ENCODE results near the gene TCF7L1. TPM values are rescaled to one million over a fixed set of nuclear protein-coding genes. Genes with fewer than 3 reads are reported as not detected.
A peak's percentile ranks its signal among the peaks of the same experiment; 100 is the strongest.

The TCF7L1 gene
- total RNA-seq (10 to 100 TPM in 3 of 10 donors, 1 to 10 TPM in 7; 4.5 to 10.9 (median 6.3) TPM), polyA plus RNA-seq (1 to 10 TPM; 4.7 to 8.9 TPM)
- long read RNA-seq, donor 1, partial matches to known transcripts = 0 of 2 reads
- long read RNA-seq, donor 1, other reads (novel, unspliced or antisense) = 2 of 2 reads
- long read RNA-seq, donor 2, partial matches to known transcripts = 2 of 10 reads
- long read RNA-seq, donor 2, other reads (novel, unspliced or antisense) = 4 of 10 reads
- long read RNA-seq, donor 3, partial matches to known transcripts = 1 of 2 reads
- long read RNA-seq, donor 3, other reads (novel, unspliced or antisense) = 1 of 2 reads

DNA sequence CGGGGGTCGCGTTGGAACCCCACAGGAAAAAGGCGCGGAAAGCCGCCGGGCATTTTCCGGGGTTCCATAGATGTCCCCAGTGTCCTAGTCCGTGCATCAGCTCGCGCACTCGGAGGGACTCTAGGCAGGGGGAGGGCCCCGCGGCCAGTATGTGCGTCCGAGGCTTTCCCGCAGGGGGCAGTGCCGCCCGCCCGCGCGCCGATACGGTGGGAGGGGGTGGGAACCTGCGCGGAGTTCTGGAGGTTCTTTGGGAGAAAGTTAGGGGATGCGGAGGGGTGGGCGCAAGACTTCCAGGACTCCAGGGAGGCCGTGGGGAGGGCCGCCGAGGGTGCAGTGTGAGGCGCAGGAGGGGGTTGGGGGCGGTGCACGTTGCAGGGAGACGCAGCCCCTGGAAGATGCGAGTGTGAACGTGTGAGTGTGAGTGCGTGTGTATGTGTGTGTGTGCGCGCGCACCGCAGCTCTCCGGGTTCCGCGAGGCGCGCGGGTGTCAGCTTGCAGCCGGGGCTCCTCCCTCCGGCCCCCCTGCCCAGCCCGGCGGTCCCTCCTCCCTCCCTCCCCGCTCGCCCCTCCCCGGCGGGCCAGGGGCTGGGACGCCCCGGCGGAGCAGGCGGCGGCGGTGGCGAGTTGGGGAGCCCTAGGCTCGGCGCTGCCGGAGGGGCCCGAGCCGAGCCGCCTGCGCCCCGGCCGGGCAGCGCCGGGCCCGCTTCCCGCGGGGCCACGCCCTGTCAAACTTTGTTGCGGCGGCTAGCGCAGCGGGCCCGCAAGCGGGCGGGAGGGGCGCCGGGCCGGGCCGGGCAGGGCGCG lies at the start of gene TCF7L1:
TSS of gene TCF7L1 (plus strand) at position 559 of the 804 bp plus-strand sequence. CDS start 293 bp downstream, outside the sequence.
- intact Hi-C loops (cut with DNase I) = loop anchor here (1.0 to 5.0 kb wide), 7 partner anchors 66 to 154 kb away; no protein-coding TSS in a partner anchor
- no peaks in the 10 kb centered on the region for H3K9me3 ChIP-seq
- peaks cover 0 to 47% (median 40%) of the 10 kb centered on the region in 9 donors for H3K4me1 ChIP-seq
- peak; percentile 86 for DNase-seq
- 1% methylated on average over 45 to 85 of the region's 91 CpGs for WGBS, 2 donors
- H3K36me3 ChIP-seq = no peaks in the 10 kb centered on the region
- peak within 1 kb of the TSS; percentile 70 to 97 (median 80) for H3K4me3 ChIP-seq
- H3K27ac ChIP-seq = peak within 1 kb of the TSS; percentile 33 to 90 (median 84)
- ATAC-seq = peak; percentile 93 to 97 (median 96)
- peaks cover 0 to 54% (median 0%) of the 10 kb centered on the region in 7 donors for H3K27me3 ChIP-seq
- peak; percentile 82 to 96 (median 90) for TF ChIP-seq CTCF (IDR thresholded peaks at IDR 0.05)

GRCh38 chr2:85085563-85085962 lies 47.6 kb upstream of the TCF7L1 start:
- no peaks in the 10 kb centered on the region for H3K36me3 ChIP-seq
- 82 to 88% methylated on average over 3 of the region's 3 CpGs for WGBS, 2 donors
- DNase-seq = no peak
- intact Hi-C loops (cut with DNase I) = no loop called here
- no peak overlapping the region for H3K27ac ChIP-seq
- TF ChIP-seq CTCF (IDR thresholded peaks at IDR 0.05) = no peak
- H3K9me3 ChIP-seq = peaks cover 0 to 22% (median 7%) of the 10 kb centered on the region in 11 donors
- peaks cover 0 to 10% (median 0%) of the 10 kb centered on the region in 7 donors for H3K27me3 ChIP-seq
- ATAC-seq = no peak
- H3K4me1 ChIP-seq = peaks cover 0 to 9% (median 0%) of the 10 kb centered on the region in 9 donors
- no peak overlapping the region for H3K4me3 ChIP-seq

DNA sequence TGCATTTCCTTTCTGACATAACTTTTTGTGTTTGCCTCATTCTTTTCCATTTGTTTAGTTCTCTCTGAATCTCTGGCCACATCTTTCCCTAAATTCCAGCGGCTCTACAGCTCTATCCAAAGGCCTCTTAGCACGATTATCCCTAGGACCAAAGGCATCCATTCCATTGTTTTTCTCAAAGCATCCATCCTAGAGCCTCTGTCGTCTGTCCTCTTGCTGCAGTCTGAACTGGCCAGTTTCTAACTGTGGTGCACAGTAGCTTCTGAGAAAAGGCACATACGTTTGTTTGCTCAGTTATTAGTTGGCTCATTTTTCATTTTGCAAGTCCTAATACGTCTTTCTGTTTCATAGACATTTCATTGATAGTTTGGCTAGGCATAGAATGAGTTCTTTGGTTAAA lies 45.7 kb upstream of the TCF7L1 start:
- Histone ChIP-seq H3K4me1 (peaks cover 0 to 9% (median 0%) of the 10 kb centered on the region in 9 donors), H3K27me3 (peaks cover 0 to 10% (median 0%) of the 10 kb centered on the region in 7 donors), H3K9me3 (peaks cover 0 to 16% (median 0%) of the 10 kb centered on the region in 11 donors), H3K27ac (no peak overlapping the region), H3K4me3 (no peak overlapping the region), H3K36me3 (no peaks in the 10 kb centered on the region)
- DNase-seq (no peak), ATAC-seq (no peak)
- whole genome bisulfite sequencing, 2 donors = 86 to 87% methylated on average over 5 of the region's 5 CpGs
- TF ChIP-seq CTCF (IDR thresholded peaks at IDR 0.05) = no peak
- intact Hi-C loops (cut with DNase I) = no loop called here

DNA sequence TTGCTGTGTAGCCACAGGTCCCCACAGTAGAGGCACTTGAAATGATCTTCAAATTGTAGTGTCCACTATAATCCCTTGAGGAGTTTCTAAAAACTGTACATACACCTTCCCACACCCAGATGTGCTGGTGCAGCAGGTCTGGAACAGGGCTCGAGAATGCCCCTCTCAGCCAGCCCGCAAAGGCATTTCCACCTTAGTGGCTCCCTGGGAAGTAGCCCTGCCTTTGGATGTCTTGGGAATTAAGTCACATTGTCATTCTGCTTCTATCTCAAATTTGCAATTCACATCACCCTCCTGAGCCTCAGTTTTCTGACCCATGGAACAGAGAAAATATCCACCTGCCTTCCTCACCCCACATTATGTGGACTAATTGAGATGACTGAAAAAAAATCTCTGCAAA lies 44.3 kb upstream of the TCF7L1 start:
- no peak for DNase-seq
- Histone ChIP-seq H3K9me3 (peaks cover 0 to 8% (median 0%) of the 10 kb centered on the region in 11 donors), H3K4me1 (peaks cover 0 to 9% (median 0%) of the 10 kb centered on the region in 9 donors), H3K27me3 (peaks cover 0 to 10% (median 0%) of the 10 kb centered on the region in 7 donors), H3K27ac (no peak overlapping the region), H3K4me3 (no peak overlapping the region), H3K36me3 (no peaks in the 10 kb centered on the region)
- intact Hi-C loops (cut with DNase I) = no loop called here
- no peak for ATAC-seq
- 75 to 90% methylated on average over 2 of the region's 2 CpGs for WGBS, 2 donors
- no peak for TF ChIP-seq CTCF (IDR thresholded peaks at IDR 0.05)
